ENCODE data around the gene ASB18.

Gene ASB18

GRCh38 chr2:236164925-236165841 lies 99.0 kb downstream of the ASB18 start:
- Histone ChIP-seq H3K27ac (ENCODE audit: low read length) (no peak overlapping the region), H3K9ac (ENCODE audit: low read length) (no peak overlapping the region), H3K4me2 (ENCODE audit: low read length) (no peak overlapping the region), H3K4me1 (ENCODE audit: low read length) (no peaks in the 10 kb centered on the region), H3K79me2 (ENCODE audit: low read length) (no peaks in the 10 kb centered on the region), H4K20me1 (ENCODE audit: insufficient read depth, low read length) (no peaks in the 10 kb centered on the region), H3K36me3 (replicated peaks; ENCODE audit: low read depth, low read length) (no peaks in the 10 kb centered on the region), H3K9me3 (ENCODE audit: insufficient read depth, low read length) (no peaks in the 10 kb centered on the region), H2AFZ (ENCODE audit: low read depth, low read length) (no peak overlapping the region), H3K27me3 (ENCODE audit: low read depth, low read length) (no peaks in the 10 kb centered on the region), H3K4me3 (ENCODE audit: low read length) (no peak overlapping the region)
- TF ChIP-seq EZH2phosphoT487 (IDR thresholded peaks at IDR 0.05; ENCODE audit: low read depth) (no peak), CTCF (IDR thresholded peaks at IDR 0.05; ENCODE audit: low read depth, low read length) (no peak)

GRCh38 chr2:236164201-236164924 lies 99.8 kb downstream of the ASB18 start:
- H3K36me3 ChIP-seq (replicated peaks; ENCODE audit: low read depth, low read length) = no peaks in the 10 kb centered on the region
- H3K9me3 ChIP-seq (ENCODE audit: insufficient read depth, low read length) = no peaks in the 10 kb centered on the region
- H4K20me1 ChIP-seq (ENCODE audit: insufficient read depth, low read length) = no peaks in the 10 kb centered on the region
- H3K4me2 ChIP-seq (ENCODE audit: low read length) = no peak overlapping the region
- H2AFZ ChIP-seq (ENCODE audit: low read depth, low read length) = no peak overlapping the region
- H3K4me3 ChIP-seq (ENCODE audit: low read length) = no peak overlapping the region
- H3K79me2 ChIP-seq (ENCODE audit: low read length) = no peaks in the 10 kb centered on the region
- H3K27ac ChIP-seq (ENCODE audit: low read length) = no peak overlapping the region
- H3K27me3 ChIP-seq (ENCODE audit: low read depth, low read length) = no peaks in the 10 kb centered on the region
- H3K4me1 ChIP-seq (ENCODE audit: low read length) = no peaks in the 10 kb centered on the region
- no peak overlapping the region for H3K9ac ChIP-seq (ENCODE audit: low read length)
- TF ChIP-seq CTCF (IDR thresholded peaks at IDR 0.05; ENCODE audit: low read depth, low read length) (no peak), EZH2phosphoT487 (IDR thresholded peaks at IDR 0.05; ENCODE audit: low read depth) (no peak)

GRCh38 chr2:236163471-236164200 lies 100.6 kb downstream of the ASB18 start:
- H3K9me3 ChIP-seq (ENCODE audit: insufficient read depth, low read length) = no peaks in the 10 kb centered on the region
- H4K20me1 ChIP-seq (ENCODE audit: insufficient read depth, low read length) = no peaks in the 10 kb centered on the region
- no peak overlapping the region for H3K4me2 ChIP-seq (ENCODE audit: low read length)
- no peak overlapping the region for H2AFZ ChIP-seq (ENCODE audit: low read depth, low read length)
- H3K9ac ChIP-seq (ENCODE audit: low read length) = no peak overlapping the region
- H3K27me3 ChIP-seq (ENCODE audit: low read depth, low read length) = no peaks in the 10 kb centered on the region
- H3K36me3 ChIP-seq (replicated peaks; ENCODE audit: low read depth, low read length) = no peaks in the 10 kb centered on the region
- TF ChIP-seq EZH2phosphoT487 (IDR thresholded peaks at IDR 0.05; ENCODE audit: low read depth) (no peak), CTCF (IDR thresholded peaks at IDR 0.05; ENCODE audit: low read depth, low read length) (no peak)
- no peak overlapping the region for H3K4me3 ChIP-seq (ENCODE audit: low read length)
- H3K27ac ChIP-seq (ENCODE audit: low read length) = no peak overlapping the region
- no peaks in the 10 kb centered on the region for H3K79me2 ChIP-seq (ENCODE audit: low read length)
- no peaks in the 10 kb centered on the region for H3K4me1 ChIP-seq (ENCODE audit: low read length)

Data from OCI-LY3 (cell line).